GM19372 (cell line): ENCODE results near the gene BBX.
A peak's percentile ranks its signal among the peaks of the same experiment; 100 is the strongest.

Experiments used
- ATAC-seq: cut with Tn5 transposase; IDR thresholded peaks from one replicate; pipeline ENCODE4 v1.9.1; 2021; ENCODE audit warnings: mild to moderate bottlenecking, low read depth, moderate library complexity; ENCODE audit not compliant: unreplicated experiment

The BBX gene

DNA sequence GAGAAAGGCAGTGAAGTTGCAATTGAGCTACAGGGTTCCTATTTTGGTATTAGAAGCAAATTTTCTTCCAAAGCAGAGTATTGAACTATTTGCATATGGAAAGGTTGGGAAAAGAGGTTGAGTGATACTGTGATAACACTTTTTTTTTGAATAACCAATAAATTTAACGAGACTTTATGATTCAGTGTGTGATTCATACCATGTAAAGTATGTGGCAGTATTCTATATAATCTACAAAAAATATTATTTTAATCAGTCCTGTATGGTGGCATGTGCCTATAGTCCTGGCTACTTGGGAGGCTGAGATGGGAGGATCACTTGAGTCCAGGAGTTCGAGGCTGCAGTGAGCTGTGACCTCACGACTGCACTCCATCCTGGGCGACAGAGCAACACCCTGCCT lies 206.9 kb downstream of the BBX start:
- ATAC-seq: no peak

DNA sequence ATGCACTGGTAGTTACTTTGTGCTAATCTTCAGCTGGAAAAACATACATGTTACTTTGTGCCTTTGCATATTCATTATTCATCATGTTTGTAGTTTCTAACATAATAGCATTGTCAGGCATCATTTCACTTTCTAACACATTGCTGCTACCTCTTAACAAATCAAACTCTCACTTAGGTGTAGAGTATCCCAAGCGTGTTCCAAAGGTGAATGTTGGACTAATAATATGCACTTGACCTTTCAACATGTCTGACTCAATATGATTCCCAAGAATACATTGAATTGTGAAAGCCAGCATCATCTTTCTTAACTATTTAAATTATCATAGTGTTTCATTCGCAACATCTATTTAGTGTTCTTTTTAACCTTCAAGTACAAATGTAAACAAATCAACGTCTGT lies 211.6 kb downstream of the BBX start:
- ATAC-seq: no peak

DNA sequence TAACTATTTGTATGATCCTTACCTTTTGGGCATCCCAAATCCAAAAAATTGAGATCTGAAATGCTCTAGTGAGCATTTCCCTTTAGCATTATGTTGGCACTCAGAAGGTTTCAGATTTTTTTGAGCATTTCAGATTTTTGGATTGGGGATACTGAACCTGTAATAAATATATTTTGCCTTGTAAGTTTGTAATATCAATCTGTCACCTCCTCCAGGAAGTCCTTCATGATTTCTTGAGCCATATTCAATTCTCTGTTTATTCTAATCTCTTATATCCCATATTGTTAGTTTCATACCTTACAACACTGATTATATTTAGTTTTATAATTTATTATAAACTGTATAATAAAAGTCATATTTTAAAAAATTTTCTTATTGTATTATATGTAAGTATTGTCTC lies 215.2 kb downstream of the BBX start:
- ATAC-seq: no peak

- no peak for ATAC-seq
Observed at GRCh38 chr3:107738486-107739183, 215.9 kb downstream of the BBX start.

GRCh38 chr3:107739227-107739626 lies 216.5 kb downstream of the BBX start:
- ATAC-seq: no peak

- no peak for ATAC-seq
Observed at GRCh38 chr3:107740992-107741896, 218.5 kb downstream of the BBX start.

DNA sequence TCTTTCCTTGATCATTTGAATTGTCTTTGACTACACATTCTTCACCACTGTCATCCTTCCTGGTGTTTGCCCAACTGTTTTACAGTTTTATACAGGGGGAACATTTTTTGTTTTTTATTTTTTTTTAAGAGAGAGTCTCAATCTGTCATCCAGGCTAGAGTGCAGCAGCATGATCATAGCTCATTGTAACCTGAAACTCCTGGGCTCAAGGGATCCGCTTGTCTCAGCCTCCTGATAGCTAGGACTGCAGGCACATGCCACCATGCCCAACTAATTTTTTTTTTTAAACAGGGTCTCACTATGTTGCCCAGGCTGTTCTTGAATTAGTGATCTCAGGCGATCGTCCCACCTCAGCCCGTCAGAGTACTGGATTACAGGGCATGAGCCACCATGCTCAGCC lies 222.6 kb downstream of the BBX start:
- no peak for ATAC-seq

- no peak for ATAC-seq
Observed at GRCh38 chr3:107752202-107752990, 229.6 kb downstream of the BBX start.

DNA sequence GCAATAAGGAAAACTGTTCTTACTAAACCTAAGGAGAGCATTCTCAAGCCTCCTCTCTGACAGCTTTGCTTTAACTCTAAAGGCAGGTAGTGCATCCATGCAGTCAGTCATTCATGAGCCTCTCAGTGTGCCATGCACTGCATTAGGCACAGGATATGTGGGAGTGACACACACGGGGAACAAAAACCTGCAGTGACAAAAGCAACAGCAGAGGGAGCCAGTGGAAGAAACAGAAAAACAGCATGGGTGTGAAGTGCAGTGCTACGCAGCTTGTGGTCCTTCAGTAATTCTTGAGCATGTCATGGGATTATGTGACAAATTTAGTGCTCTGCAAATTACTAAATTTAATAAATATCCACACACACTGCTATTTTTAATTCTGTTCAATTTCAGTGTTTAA lies 230.7 kb downstream of the BBX start:
- peak; percentile 77 for ATAC-seq

GRCh38 chr3:107753976-107754375 lies 231.2 kb downstream of the BBX start:
- no peak for ATAC-seq

DNA sequence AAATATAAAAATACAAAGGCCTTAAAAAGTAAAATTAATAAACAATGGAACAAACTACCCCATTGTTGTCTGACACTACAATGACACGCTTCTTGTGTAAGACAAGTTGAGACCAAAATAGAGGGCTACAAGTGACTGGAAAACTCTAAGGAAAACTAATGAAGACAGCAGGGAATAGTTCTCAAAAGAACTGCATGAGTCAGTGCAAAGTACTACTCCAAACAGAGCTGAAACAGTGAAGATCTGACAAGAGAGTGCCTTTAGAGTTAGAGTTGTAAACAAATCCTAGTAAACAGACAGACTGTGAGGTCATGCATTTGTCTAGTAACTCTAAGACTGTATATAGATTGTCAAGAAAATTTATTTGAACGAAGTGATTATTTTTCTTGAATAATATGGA lies 233.9 kb downstream of the BBX start:
- no peak for ATAC-seq

GRCh38 chr3:107757140-107757539 lies 234.4 kb downstream of the BBX start:
- ATAC-seq: no peak

GRCh38 chr3:107760144-107760543 lies 237.4 kb downstream of the BBX start:
- ATAC-seq: no peak

DNA sequence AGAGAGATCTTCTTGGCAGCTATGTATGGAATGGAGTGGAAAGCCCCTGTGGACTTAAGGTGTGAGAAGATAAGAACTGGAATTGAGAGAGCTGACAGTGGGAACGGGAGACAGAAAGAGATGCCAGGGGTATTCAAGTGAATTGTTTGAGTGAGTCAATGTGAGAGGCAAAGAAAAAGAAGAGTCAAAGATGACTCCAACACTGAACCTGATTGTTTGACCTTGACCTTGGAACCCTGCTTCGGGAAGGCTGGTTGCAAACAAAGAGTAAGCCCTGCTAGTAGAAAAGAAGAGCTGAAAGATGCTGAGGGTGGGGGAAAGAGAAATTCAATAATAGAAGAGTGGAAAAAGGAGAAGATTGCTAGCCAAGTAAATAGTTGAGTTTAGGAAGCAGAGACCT lies 238.6 kb downstream of the BBX start:
- no peak for ATAC-seq

DNA sequence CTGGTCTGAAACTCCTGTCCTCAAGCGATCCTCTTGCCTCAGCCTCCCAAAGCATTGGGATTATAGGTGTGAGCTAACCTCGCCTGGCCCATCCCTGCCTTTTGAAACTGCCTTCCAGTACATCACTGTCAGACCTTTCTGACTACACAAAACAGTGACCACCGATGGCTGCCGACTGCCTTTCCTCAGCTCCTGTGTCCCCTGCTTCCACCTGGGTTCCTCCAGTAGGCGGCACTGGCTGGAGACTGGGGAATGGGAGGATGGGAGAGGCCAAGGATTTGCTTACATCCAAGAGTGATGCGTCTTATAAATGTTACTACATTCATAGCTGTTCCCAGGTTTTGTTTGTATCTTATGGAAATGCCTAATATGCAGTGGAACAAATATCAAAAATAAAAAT lies 242.8 kb downstream of the BBX start:
- no peak for ATAC-seq

- no peak for ATAC-seq
Observed at GRCh38 chr3:107767897-107768605, 245.3 kb downstream of the BBX start.

DNA sequence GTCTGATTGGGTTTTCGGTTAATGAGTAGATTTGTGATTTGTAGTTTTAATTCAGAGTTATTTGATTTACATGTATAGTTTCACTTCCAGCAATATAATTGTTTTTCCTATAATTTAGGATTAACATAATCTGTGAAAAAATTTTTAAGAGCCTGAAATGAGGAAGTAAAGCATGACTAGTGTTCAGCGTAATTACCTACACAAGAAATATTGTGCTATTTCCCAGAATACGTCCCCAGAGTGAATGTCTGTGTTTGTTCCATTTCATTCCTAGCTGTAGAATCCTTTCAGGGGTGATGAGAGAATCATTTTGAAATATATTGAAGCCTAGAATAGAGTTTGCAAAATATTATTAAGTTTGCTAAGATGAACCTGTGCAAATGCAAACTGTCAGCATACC lies 247.1 kb downstream of the BBX start:
- ATAC-seq: no peak

DNA sequence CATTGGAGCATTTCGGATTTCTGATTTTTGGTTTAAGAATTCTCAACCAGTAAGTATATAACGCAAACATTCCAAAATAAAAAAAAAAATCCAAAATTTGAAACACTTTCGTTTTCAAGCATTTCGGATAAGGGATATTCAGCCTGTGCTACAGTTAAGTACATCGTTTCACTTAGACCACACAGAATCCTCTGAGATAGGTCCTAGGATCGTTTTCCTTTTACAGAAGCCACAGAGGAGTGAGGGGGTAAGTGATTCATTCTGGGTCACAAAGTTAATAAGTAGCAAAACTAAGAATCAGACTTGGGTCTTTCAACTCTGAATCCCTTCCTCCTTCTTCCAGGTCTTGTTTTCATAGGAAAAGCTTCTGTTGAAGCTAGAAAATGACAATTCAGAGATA lies 249.3 kb downstream of the BBX start:
- ATAC-seq: no peak

DNA sequence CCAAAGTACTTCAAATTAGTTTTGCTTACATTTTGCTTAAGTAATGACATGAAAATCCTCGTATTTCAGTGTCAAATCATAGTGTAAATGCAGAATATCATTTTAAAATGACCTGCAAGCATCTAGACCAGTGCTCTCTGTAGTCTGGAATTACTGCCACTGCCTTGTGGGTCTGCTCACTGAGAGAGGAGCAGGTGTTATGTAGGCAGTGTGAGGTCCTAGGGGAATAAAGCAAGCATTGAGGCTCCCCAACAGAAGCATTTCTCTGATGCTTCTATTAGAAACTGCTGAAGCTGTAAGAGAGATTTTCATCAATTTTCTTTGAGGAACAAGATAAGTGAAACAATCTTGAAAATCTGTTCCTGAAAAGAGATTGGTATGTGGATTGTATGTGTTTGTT lies 253.2 kb downstream of the BBX start:
- ATAC-seq: no peak

DNA sequence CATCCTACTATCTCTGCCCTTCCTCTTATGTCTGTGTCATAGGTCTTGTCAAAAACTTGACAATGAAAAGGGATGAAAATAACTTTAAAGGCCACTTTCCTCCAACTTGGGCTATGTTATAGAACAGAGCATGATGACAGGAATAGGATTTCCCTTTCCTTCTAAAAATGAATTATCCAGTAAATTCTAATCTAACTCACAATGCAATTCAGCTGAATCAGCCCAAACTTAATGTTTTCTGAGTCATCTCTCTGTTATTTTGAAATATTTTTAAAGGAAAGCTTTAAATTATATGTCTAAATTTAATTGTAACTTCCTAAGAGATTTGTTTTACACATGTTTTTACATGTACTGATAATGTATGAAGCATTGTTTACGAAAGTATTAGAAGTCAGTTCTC lies 258.5 kb downstream of the BBX start:
- no peak for ATAC-seq

DNA sequence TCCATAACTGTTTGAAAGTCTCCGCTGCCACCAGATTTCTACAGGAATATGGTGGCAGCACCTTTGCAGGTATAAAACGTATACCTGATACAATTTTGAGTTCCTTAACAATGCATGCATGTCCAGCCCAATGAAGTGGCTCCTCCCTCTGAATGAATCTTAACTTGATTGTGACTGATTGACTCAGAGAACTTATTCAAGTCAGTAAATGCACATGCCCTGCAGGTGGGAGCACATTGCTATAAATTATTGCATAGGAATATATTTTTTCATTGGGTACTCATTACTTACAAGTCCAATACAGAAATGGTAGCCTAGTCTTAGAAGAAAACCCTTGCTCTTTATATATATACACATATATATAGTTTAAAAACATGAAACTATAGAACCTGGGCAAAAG lies 259.3 kb downstream of the BBX start:
- ATAC-seq: no peak
